ENCODE data around the gene NDUFC1.
A peak's percentile ranks its signal among the peaks of the same experiment; 100 is the strongest.

DNA sequence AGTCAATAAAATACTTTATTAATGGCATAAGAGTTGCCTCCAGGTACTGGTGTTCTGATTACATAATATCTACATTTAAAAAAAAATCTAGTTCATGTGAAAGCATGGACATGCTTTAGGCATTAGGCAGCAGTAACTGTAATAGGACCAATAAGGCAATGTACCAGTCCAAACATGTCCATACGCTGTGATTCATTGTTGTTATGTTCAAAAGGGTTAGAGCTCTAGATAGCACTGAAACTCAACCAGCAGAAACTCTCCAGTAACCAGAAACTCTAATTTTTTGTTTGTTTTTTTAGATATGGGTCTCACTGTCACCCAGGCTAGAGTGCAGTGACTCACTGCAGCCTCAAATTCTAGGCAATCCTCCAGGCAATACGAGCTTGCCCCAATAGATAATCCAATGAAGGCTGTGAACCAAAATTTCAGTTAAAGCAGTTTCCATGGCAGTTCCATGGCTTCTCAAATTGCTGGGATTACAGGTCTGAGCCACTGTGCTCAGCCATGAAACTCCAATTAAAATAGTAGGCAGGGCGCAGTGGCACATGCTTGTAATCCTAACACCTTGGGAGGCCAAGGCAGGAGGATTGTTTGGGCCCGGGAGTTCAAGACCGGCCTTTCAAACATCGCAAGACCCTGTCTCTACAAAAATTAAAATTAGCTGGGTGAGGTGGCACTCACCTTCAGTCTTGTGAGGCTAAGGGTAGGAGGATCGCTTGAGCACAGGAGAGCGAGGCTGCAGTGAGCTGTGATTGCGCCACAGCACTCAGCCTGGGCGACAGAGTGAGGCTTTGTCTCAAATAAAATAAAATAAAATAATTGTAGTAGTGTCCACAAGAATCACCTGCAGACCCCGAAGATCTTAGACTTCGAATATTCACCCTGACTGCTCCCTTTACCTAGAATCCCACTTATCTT, 58.6 kb downstream of the NDUFC1 start:
- TF ChIP-seq SP2 (tag by site-specific recombination; IDR thresholded peaks at IDR 0.05) (no peak), ZNF501 (tag by site-specific recombination; IDR thresholded peaks at IDR 0.05) (no peak), ZBTB1 (tag by site-specific recombination; IDR thresholded peaks at IDR 0.05) (0 out of 2 replicates have a peak, but pooled peaks have one; percentile 34), ZBTB7A (tag by site-specific recombination; IDR thresholded peaks at IDR 0.05; ENCODE audit: low read depth) (no peak), ZNF76 (tag by site-specific recombination; IDR thresholded peaks at IDR 0.05; ENCODE audit: borderline replicate concordance, low read depth) (no peak), ZNF24 (tag by site-specific recombination; IDR thresholded peaks at IDR 0.05) (peak; percentile 72; the same call in 1 of the 2 replicates)
- TF ChIP-seq, protein P1, sequence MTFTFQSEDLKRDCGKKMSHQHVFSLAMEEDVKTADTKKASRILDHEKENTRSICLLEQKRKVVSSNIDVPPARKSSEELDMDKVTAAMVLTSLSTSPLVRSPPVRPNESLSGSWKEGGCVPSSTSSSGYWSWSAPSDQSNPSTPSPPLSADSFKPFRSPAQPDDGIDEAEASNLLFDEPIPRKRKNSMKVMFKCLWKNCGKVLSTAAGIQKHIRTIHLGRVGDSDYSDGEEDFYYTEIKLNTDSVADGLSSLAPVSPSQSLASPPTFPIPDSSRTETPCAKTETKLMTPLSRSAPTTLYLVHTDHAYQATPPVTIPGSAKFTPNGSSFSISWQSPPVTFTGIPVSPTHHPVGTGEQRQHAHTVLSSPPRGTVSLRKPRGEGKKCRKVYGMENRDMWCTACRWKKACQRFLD (tag by site-specific recombination; IDR thresholded peaks at IDR 0.05) = no peak
- TF ChIP-seq, protein P2, sequence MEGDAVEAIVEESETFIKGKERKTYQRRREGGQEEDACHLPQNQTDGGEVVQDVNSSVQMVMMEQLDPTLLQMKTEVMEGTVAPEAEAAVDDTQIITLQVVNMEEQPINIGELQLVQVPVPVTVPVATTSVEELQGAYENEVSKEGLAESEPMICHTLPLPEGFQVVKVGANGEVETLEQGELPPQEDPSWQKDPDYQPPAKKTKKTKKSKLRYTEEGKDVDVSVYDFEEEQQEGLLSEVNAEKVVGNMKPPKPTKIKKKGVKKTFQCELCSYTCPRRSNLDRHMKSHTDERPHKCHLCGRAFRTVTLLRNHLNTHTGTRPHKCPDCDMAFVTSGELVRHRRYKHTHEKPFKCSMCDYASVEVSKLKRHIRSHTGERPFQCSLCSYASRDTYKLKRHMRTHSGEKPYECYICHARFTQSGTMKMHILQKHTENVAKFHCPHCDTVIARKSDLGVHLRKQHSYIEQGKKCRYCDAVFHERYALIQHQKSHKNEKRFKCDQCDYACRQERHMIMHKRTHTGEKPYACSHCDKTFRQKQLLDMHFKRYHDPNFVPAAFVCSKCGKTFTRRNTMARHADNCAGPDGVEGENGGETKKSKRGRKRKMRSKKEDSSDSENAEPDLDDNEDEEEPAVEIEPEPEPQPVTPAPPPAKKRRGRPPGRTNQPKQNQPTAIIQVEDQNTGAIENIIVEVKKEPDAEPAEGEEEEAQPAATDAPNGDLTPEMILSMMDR (tag by site-specific recombination; IDR thresholded peaks at IDR 0.05) = no peak
- TF ChIP-seq, protein P3, sequence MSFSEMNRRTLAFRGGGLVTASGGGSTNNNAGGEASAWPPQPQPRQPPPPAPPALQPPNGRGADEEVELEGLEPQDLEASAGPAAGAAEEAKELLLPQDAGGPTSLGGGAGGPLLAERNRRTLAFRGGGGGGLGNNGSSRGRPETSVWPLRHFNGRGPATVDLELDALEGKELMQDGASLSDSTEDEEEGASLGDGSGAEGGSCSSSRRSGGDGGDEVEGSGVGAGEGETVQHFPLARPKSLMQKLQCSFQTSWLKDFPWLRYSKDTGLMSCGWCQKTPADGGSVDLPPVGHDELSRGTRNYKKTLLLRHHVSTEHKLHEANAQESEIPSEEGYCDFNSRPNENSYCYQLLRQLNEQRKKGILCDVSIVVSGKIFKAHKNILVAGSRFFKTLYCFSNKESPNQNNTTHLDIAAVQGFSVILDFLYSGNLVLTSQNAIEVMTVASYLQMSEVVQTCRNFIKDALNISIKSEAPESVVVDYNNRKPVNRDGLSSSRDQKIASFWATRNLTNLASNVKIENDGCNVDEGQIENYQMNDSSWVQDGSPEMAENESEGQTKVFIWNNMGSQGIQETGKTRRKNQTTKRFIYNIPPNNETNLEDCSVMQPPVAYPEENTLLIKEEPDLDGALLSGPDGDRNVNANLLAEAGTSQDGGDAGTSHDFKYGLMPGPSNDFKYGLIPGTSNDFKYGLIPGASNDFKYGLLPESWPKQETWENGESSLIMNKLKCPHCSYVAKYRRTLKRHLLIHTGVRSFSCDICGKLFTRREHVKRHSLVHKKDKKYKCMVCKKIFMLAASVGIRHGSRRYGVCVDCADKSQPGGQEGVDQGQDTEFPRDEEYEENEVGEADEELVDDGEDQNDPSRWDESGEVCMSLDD (tag by site-specific recombination; IDR thresholded peaks at IDR 0.05) = no peak
- TF ChIP-seq, protein P4, sequence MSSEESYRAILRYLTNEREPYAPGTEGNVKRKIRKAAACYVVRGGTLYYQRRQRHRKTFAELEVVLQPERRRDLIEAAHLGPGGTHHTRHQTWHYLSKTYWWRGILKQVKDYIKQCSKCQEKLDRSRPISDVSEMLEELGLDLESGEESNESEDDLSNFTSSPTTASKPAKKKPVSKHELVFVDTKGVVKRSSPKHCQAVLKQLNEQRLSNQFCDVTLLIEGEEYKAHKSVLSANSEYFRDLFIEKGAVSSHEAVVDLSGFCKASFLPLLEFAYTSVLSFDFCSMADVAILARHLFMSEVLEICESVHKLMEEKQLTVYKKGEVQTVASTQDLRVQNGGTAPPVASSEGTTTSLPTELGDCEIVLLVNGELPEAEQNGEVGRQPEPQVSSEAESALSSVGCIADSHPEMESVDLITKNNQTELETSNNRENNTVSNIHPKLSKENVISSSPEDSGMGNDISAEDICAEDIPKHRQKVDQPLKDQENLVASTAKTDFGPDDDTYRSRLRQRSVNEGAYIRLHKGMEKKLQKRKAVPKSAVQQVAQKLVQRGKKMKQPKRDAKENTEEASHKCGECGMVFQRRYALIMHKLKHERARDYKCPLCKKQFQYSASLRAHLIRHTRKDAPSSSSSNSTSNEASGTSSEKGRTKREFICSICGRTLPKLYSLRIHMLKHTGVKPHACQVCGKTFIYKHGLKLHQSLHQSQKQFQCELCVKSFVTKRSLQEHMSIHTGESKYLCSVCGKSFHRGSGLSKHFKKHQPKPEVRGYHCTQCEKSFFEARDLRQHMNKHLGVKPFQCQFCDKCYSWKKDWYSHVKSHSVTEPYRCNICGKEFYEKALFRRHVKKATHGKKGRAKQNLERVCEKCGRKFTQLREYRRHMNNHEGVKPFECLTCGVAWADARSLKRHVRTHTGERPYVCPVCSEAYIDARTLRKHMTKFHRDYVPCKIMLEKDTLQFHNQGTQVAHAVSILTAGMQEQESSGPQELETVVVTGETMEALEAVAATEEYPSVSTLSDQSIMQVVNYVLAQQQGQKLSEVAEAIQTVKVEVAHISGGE (tag by site-specific recombination; conservative IDR thresholded peaks at IDR 0.05; ENCODE audit: low read depth) = no peak
